Spleen (tissue), 11 donors: Measurements from ENCODE around the gene MRC2. TPM values are rescaled to one million over a fixed set of nuclear protein-coding genes. Genes with fewer than 3 reads are reported as not detected.

Source experiments
- DNase-seq: peaks from one replicate; pipeline ENCODE4 v3.0.0-alpha.2; 2020
- H3K27ac ChIP-seq, 8 donors: fragments of 200-600 bp; sonication (generic) in 7 of 8; 1 replicate in 4 of 8; 2 replicates in 4 of 8; pipeline versions ENCODE4 v1.5.0 to v1.8.0; 2016 to 2021; ENCODE audit warnings: inconsistent platforms in 4 of 8, mild to moderate bottlenecking in 4 of 8, moderate library complexity in 1 of 8
- H3K27me3 ChIP-seq, 7 donors: fragments of 200-600 bp; sonication (generic) in 6 of 7; replicated peaks in 1 of 7; 1 replicate in 4 of 7; 2 replicates in 3 of 7; pipeline versions ENCODE4 v1.5.0 to v1.8.0; 2016 to 2021; ENCODE audit warnings: inconsistent platforms in 3 of 7, mild to moderate bottlenecking in 1 of 7
- H3K36me3 ChIP-seq, 6 donors: fragments of 200-600 bp; sonication (generic) in 5 of 6; 1 replicate in 4 of 6; 2 replicates in 2 of 6; pipeline versions ENCODE4 v1.5.0 to v1.8.0; 2016 to 2021; ENCODE audit warnings: inconsistent platforms in 2 of 6
- H3K4me1 ChIP-seq, 6 donors: fragments of 200-600 bp; sonication (generic) in 5 of 6; 1 replicate in 3 of 6; 2 replicates in 3 of 6; pipeline versions ENCODE4 v1.5.0 to v1.8.0; 2016 to 2021; ENCODE audit warnings: inconsistent platforms in 3 of 6
- H3K4me3 ChIP-seq, 8 donors: fragments of 200-600 bp; sonication (generic) in 7 of 8; 1 replicate in 4 of 8; 2 replicates in 4 of 8; pipeline versions ENCODE4 v1.5.0 to v1.8.0; 2016 to 2021; ENCODE audit warnings: inconsistent platforms in 4 of 8, mild to moderate bottlenecking in 4 of 8, moderate library complexity in 2 of 8
- H3K9me3 ChIP-seq, 8 donors: fragments of 200-600 bp; sonication (generic) in 7 of 8; 1 replicate in 4 of 8; 2 replicates in 4 of 8; pipeline versions ENCODE4 v1.5.0 to v1.8.0; 2016 to 2021; ENCODE audit warnings: inconsistent platforms in 4 of 8
- CTCF ChIP-seq, 11 experiments: fragments of 200-600 bp in 7 of 11; fragments of 450-650 bp in 4 of 11; sonication (generic) in 4 of 11; IDR thresholded peaks in 8 of 11; conservative IDR thresholded peaks in 3 of 11; 1 replicate in 7 of 11; 2 replicates in 4 of 11; pipeline versions ENCODE4 v1.4.0 to v1.8.0; 2016 to 2021; ENCODE audit warnings: antibody characterized with exemption in 11 of 11, inconsistent platforms in 4 of 11, mild to moderate bottlenecking in 1 of 11
- POLR2A ChIP-seq, 3 donors: fragments of 450-650 bp; IDR thresholded peaks; one replicate each; pipeline ENCODE4 v1.5.1; 2017; ENCODE audit warnings: antibody characterized with exemption in 3 of 3, mild to moderate bottlenecking in 1 of 3
- POLR2AphosphoS5 ChIP-seq, 3 donors: sonication (generic); formaldehyde crosslinking; IDR thresholded peaks; one replicate each; pipeline ENCODE4 v1.5.1; 2017; ENCODE audit warnings: antibody characterized with exemption in 3 of 3
- WGBS, 5 donors: extraction: QIAGEN DNeasy Blood & Tissue Kit in 3 of 5; methylation state at CpG; one replicate each; pipeline versions ENCODE4 v1.1.5 to v1.1.7; 2013 to 2018; 5-methylcytosine and 5-hydroxymethylcytosine counted together
- intact Hi-C: fragments of 100-400 bp; cut with DNase I; formaldehyde crosslinking; loops from one replicate; pipeline ENCODE4 v1.15.0; 2023; ENCODE audit warnings: low total_unique reads
- polyA plus RNA-seq, 3 donors: library from polyadenylated mRNA; stranded (reverse); fragments of 200-250 nt; gene quantifications; one replicate each; pipeline ENCODE4 v1.2.1, GENCODE V29; 2013
- total RNA-seq, 7 donors: library from RNA; depleted of rRNA in 3 of 7; stranded (reverse); fragments of >200 nt in 3 of 7; fragmentation: NEBNext Ultra II Directional in 4 of 7; extraction: Animal tissue kit (Norgen Biotek cat#: 25700) in 4 of 7; gene quantifications; one replicate each; pipeline versions ENCODE4 v1.1.0 to v1.2.1, GENCODE V29; 2016 to 2021
- donor health status: healthy with polysubstance abuse.
- donor health status: DM: no; HTN: no; CAD: no; lungs with moderate emphysema.
- donor health status: DM: no; HTN: no; CAD: no.
- donor health status: Bipolar disorder and iron deficiency.
- donor health status: healthy.
- donor health status: DM: no; HTN: no; CAD: no.
- donor health status: DM: yes; HTN: yes; CAD: no.

The MRC2 gene
- total and polyA plus RNA-seq, 10 donors = 4.5 to 75.1 (median 38.7) TPM

- TF ChIP-seq POLR2AphosphoS5 (IDR thresholded peaks at IDR 0.05) (peak in 1 of 3 donors; percentile 45), POLR2A (IDR thresholded peaks at IDR 0.05) (no peak)
- 80 to 91% (median 87%) methylated on average over 10 of the region's 10 CpGs for WGBS, 5 donors
- H3K27me3 ChIP-seq = no peaks in the 10 kb centered on the region
- H3K27ac ChIP-seq = no peak overlapping the region
- peaks cover 3 to 63% (median 10%) of the 10 kb centered on the region in 6 donors for H3K36me3 ChIP-seq
- H3K4me1 ChIP-seq = peaks cover 0 to 8% (median 0%) of the 10 kb centered on the region in 6 donors
- no peaks in the 10 kb centered on the region for H3K9me3 ChIP-seq
- no peak overlapping the region for H3K4me3 ChIP-seq
- DNase-seq = no peak
- intact Hi-C loops = no loop called here
Observed at GRCh38 chr17:62619417-62620155, 7.9 kb upstream of the MRC2 start.

GRCh38 chr17:62621223-62621622 is 6.2 kb upstream of the MRC2 start:
- Histone ChIP-seq H3K27ac (no peak overlapping the region), H3K4me3 (no peak overlapping the region), H3K9me3 (no peaks in the 10 kb centered on the region), H3K36me3 (peaks cover 0 to 47% (median 6%) of the 10 kb centered on the region in 6 donors), H3K27me3 (peaks cover 0 to 4% (median 0%) of the 10 kb centered on the region in 7 donors), H3K4me1 (peaks cover 0 to 22% (median 7%) of the 10 kb centered on the region in 6 donors)
- intact Hi-C loops = no loop called here
- peak in 1 of 3 donors; percentile 26 for TF ChIP-seq POLR2AphosphoS5 (IDR thresholded peaks at IDR 0.05)
- no peak for TF ChIP-seq CTCF (IDR thresholded peaks at IDR 0.05 in 8 of 11, conservative IDR thresholded peaks at IDR 0.05 in 3 of 11)
- TF ChIP-seq POLR2A (IDR thresholded peaks at IDR 0.05) = no peak
- no peak for DNase-seq
- WGBS, 5 donors = 88 to 95% (median 90%) methylated on average over 11 of the region's 11 CpGs

DNA sequence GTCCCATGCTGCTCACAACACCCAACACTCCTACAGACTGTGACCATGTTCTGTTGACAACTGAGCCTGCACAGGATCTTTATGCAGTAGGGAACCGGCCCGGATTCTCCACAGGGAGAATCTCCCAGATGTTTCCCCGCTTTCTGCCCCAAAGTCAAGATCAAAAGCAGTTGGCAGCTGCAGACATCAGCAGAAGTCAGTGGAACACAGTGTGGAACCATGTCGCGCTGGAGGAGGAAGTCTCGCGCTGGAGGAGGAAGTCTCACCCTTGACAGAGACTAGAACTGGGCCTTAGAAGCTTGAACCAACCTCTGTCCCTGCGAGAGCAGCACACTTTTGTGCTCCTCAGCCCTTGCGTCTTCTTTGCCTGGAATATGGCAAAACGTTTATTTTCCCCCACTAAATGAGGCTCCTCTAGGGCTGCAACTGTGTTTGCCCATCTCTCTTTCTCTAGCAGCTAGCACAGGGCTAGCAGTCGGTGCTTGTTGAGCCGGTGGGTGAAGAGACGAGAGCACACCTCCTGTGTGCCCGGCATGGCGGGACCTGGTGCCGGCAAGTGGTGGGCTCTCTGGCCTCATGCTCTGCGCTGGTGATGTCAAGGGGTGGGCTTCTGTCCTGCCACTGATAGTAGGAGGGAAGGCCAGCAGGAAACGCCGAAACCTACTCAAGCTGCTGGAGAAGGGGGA is 2.1 kb upstream of the MRC2 start:
- no peaks in the 10 kb centered on the region for H3K9me3 ChIP-seq
- no peak for DNase-seq
- WGBS, 5 donors = 71 to 78% (median 76%) methylated on average over 14 to 19 of the region's 19 CpGs
- peaks cover 6 to 56% (median 37%) of the 10 kb centered on the region in 6 donors for H3K4me1 ChIP-seq
- intact Hi-C loops = no loop called here
- H3K27me3 ChIP-seq = peaks cover 0 to 43% (median 24%) of the 10 kb centered on the region in 7 donors
- TF ChIP-seq CTCF (IDR thresholded peaks at IDR 0.05 in 8 of 11, conservative IDR thresholded peaks at IDR 0.05 in 3 of 11) (no peak), POLR2AphosphoS5 (IDR thresholded peaks at IDR 0.05) (peak in 2 of 3 donors; percentile 17 to 51)
- H3K27ac ChIP-seq = peak overlapping the region in 3 of 8 donors; percentile 48 to 85 (median 78)
- no peak overlapping the region for H3K4me3 ChIP-seq
- H3K36me3 ChIP-seq = peaks cover 0 to 9% (median 2%) of the 10 kb centered on the region in 6 donors

DNA sequence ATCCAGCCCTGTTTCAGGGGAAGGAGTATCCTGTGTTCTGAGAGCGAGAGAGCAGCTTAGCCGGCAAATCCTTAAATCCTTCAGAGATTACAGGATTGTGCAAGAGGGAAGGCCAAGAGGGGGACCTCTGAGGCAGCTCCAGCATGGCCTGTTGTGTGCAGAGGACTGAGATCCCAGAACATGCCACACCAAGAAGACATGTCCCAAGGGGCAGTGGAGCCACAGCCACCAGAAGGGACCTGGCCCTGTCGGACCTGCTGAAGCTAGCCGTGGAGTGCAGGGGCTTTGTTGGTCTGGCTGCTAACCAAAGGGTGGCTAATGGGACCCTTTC is 1.6 kb upstream of the MRC2 start:
- no peak for DNase-seq
- no peaks in the 10 kb centered on the region for H3K9me3 ChIP-seq
- intact Hi-C loops = no loop called here

More for the DNA sequence above, 1.6 kb upstream of the MRC2 start:
- Histone ChIP-seq H3K4me1 (peaks cover 6 to 60% (median 39%) of the 10 kb centered on the region in 6 donors), H3K27ac (peak overlapping the region in 3 of 8 donors; percentile 48 to 85 (median 78)), H3K4me3 (no peak overlapping the region), H3K27me3 (peaks cover 0 to 47% (median 24%) of the 10 kb centered on the region in 7 donors), H3K36me3 (peaks cover 0 to 9% (median 2%) of the 10 kb centered on the region in 6 donors)
- TF ChIP-seq POLR2AphosphoS5 (IDR thresholded peaks at IDR 0.05) (no peak), CTCF (IDR thresholded peaks at IDR 0.05 in 8 of 11, conservative IDR thresholded peaks at IDR 0.05 in 3 of 11) (no peak), POLR2A (IDR thresholded peaks at IDR 0.05) (no peak)
- WGBS, 5 donors = 74 to 88% (median 86%) methylated on average over 4 of the region's 4 CpGs
